GM12878 (cell line): Measurements from ENCODE around the gene ZBTB8OS. TPM values are rescaled to one million over a fixed set of nuclear protein-coding genes. Genes with fewer than 3 reads are reported as not detected.
A peak's percentile ranks its signal among the peaks of the same experiment; 100 is the strongest.

Source experiments
- ATAC-seq: fragments of 200-7000 bp; cut with Tn5 transposase; 3 replicates; pipeline ENCODE4 v1.9.1; 2020; ENCODE audit warnings: mild to moderate bottlenecking, moderate library complexity
- BruUV-seq: library from RNA; stranded (reverse); fragments of 400-500 nt; replicated peaks from 2 replicates; lab custom pipeline; 2021; lab: Mats Ljungman, UMichigan
- CTCF ChIA-PET: fragments of 300-600 bp; sonication (Branson Sonifier 250); formaldehyde crosslinking; extraction: SDS; loops from one replicate; lab custom pipeline; 2021; ENCODE audit warnings: inconsistent platforms; lab: Yijun Ruan, JAX
- POLR2A ChIA-PET: fragments of 350-600 bp; formaldehyde crosslinking; extraction: SDS; loops from one replicate; lab custom pipeline; 2021; ENCODE audit warnings: inconsistent platforms; lab: Charles Lee
- RAD21 ChIA-PET: fragments of 300-600 bp; sonication (Branson Sonifier 250); formaldehyde crosslinking; loops from one replicate; lab custom pipeline; 2023; ENCODE audit warnings: antibody characterized with exemption; ENCODE audit not compliant: unreplicated experiment; lab: Charles Lee
- SMC1A ChIA-PET: fragments of 300-600 bp; sonication (Branson Sonifier 250); formaldehyde crosslinking; loops from one replicate; lab custom pipeline; 2023; ENCODE audit not compliant: unreplicated experiment, uncharacterized antibody; lab: Charles Lee
- DNase-seq: peaks from one replicate; pipeline ENCODE4 v3.0.0-alpha.2; 2011; ENCODE audit warnings: low read depth, low spot score
- FAIRE-seq: peaks from 3 replicates; lab custom pipeline; 2011; peaks lifted over from hg19 to GRCh38; lab: Jason Lieb, UNC
- H2AFZ ChIP-seq: 2 replicates; pipeline ENCODE4 v1.6.0; 2011; ENCODE audit warnings: low read depth, low read length, control low read depth; ENCODE audit not compliant: control insufficient read depth
- H3K27ac ChIP-seq: 2 replicates; pipeline ENCODE4 v1.5.1; 2011; ENCODE audit warnings: control low read depth; ENCODE audit not compliant: control insufficient read depth, insufficient read depth
- H3K27me3 ChIP-seq, 2 experiments: replicated peaks in 1 of 2; 2 replicates each; pipeline versions ENCODE4 v1.6.0 to v1.6.1; 2011; ENCODE audit warnings: low read length in 1 of 2; ENCODE audit not compliant: control insufficient read depth in 2 of 2, insufficient read depth in 2 of 2
- H3K36me3 ChIP-seq, 2 experiments: 2 replicates each; pipeline ENCODE4 v1.5.1; 2011; ENCODE audit warnings: low read length in 1 of 2; ENCODE audit not compliant: control insufficient read depth in 2 of 2, insufficient read depth in 2 of 2
- H3K4me1 ChIP-seq: 2 replicates; pipeline ENCODE4 v1.6.1; 2011; ENCODE audit warnings: mild to moderate bottlenecking, low read length, moderate library complexity, mixed read lengths; ENCODE audit not compliant: control insufficient read depth, insufficient read depth
- H3K4me2 ChIP-seq: 2 replicates; pipeline ENCODE4 v1.6.0; 2011; ENCODE audit warnings: control low read depth; ENCODE audit not compliant: control insufficient read depth, insufficient read depth
- H3K4me3 ChIP-seq: fragments of 200-600 bp; sonication (generic); 2 replicates; pipeline ENCODE4 v1.5.1; 2016
- H3K79me2 ChIP-seq: 2 replicates; pipeline ENCODE4 v1.6.0; 2011; ENCODE audit warnings: low read length; ENCODE audit not compliant: control insufficient read depth, insufficient read depth
- H3K9ac ChIP-seq: 2 replicates; pipeline ENCODE4 v1.8.0; 2011; ENCODE audit warnings: low read length, control low read depth, mixed read lengths; ENCODE audit not compliant: control insufficient read depth, insufficient read depth
- H3K9me3 ChIP-seq: replicated peaks from 3 replicates; pipeline ENCODE4 v1.5.1; 2011; ENCODE audit warnings: mild to moderate bottlenecking, low read length; ENCODE audit not compliant: control insufficient read depth, insufficient read depth
- H4K20me1 ChIP-seq: 2 replicates; pipeline ENCODE4 v1.6.0; 2011; ENCODE audit not compliant: control insufficient read depth, insufficient read depth
- CBX5 ChIP-seq: sonication (generic); IDR thresholded peaks from 2 replicates; pipeline ENCODE4 v1.6.1; 2016; ENCODE audit warnings: low read depth, moderate library complexity, mild to moderate bottlenecking, inconsistent platforms
- GABPA ChIP-seq: IDR thresholded peaks from 2 replicates; pipeline ENCODE4 v1.6.1; 2014; ENCODE audit warnings: antibody characterized with exemption, low read depth, mild to moderate bottlenecking, inconsistent platforms
- KDM1A ChIP-seq: fragments of 200-600 bp; sonication (generic); IDR thresholded peaks from 2 replicates; pipeline ENCODE4 v1.6.1; 2016; ENCODE audit warnings: borderline replicate concordance
- MEF2A ChIP-seq: IDR thresholded peaks from 2 replicates; pipeline ENCODE4 v1.6.1; 2011; ENCODE audit warnings: low read depth, mild to moderate bottlenecking, low read length, moderate library complexity; ENCODE audit not compliant: insufficient read depth
- NR2C1 ChIP-seq: fragments of 450-650 bp; IDR thresholded peaks from 2 replicates; pipeline ENCODE4 v1.6.1; 2017; ENCODE audit warnings: antibody characterized with exemption, mild to moderate bottlenecking, moderate library complexity
- RUNX3 ChIP-seq: IDR thresholded peaks from 2 replicates; pipeline ENCODE4 v1.6.1; 2012; ENCODE audit warnings: low read length, inconsistent platforms
- SIX5 ChIP-seq: IDR thresholded peaks from 2 replicates; pipeline ENCODE4 v1.6.1; 2011; ENCODE audit warnings: mild to moderate bottlenecking, low read depth, low read length, moderate library complexity; ENCODE audit not compliant: severe bottlenecking
- SMAD5 ChIP-seq: IDR thresholded peaks from 2 replicates; pipeline ENCODE4 v1.6.1; 2016; ENCODE audit warnings: antibody characterized with exemption, low read depth
- SREBF2 ChIP-seq: IDR thresholded peaks from 2 replicates; pipeline ENCODE4 v1.6.1; 2012; ENCODE audit warnings: mild to moderate bottlenecking, low read length
- SUPT20H ChIP-seq: IDR thresholded peaks from 2 replicates; pipeline ENCODE4 v1.6.1; 2011; ENCODE audit warnings: low read depth, mild to moderate bottlenecking, low read length, moderate library complexity, borderline replicate concordance; ENCODE audit not compliant: control insufficient read depth
- SUZ12 ChIP-seq: fragments of 200-600 bp; sonication (generic); IDR thresholded peaks from one replicate; pipeline ENCODE4 v1.6.1; 2018; ENCODE audit warnings: antibody characterized with exemption, mild to moderate bottlenecking; ENCODE audit not compliant: unreplicated experiment
- TBL1XR1 ChIP-seq: IDR thresholded peaks from 2 replicates; pipeline ENCODE4 v1.6.1; 2012; ENCODE audit warnings: low read depth, low read length, improper control_type of control experiment
- ZNF207 ChIP-seq: fragments of 450-650 bp; IDR thresholded peaks from 2 replicates; pipeline ENCODE4 v1.6.1; 2014; ENCODE audit warnings: antibody characterized with exemption, mild to moderate bottlenecking, borderline replicate concordance
- ZNF274 ChIP-seq: IDR thresholded peaks from one replicate; pipeline ENCODE4 v1.8.0; 2011; ENCODE audit not compliant: insufficient read length, insufficient read depth
- ZNF622 ChIP-seq: fragments of 450-650 bp; IDR thresholded peaks from 2 replicates; pipeline ENCODE4 v1.6.1; 2017; ENCODE audit warnings: mild to moderate bottlenecking, inconsistent platforms
- WGBS: methylation state at CpG from one replicate; pipeline ENCODE4 v1.1.6; 2016; ENCODE audit warnings: low lambda C conversion rate; ENCODE audit not compliant: insufficient replicate concordance, insufficient coverage; ENCODE audit errors: missing lambda C conversion rate; 5-methylcytosine and 5-hydroxymethylcytosine counted together
- in situ Hi-C: fragments of 300-500 bp; cut with MboI; formaldehyde crosslinking; loops from 9 replicates; pipeline ENCODE4 v1.14.3; 2018; ENCODE audit warnings: mixed read lengths
- intact Hi-C: fragments of 100-400 bp; cut with micrococcal nuclease; formaldehyde crosslinking; loops from one replicate; pipeline ENCODE4 v1.14.2; 2022; ENCODE audit not compliant: unreplicated experiment
- polyA plus RNA-seq, 11 experiments: library from polyadenylated mRNA; depleted of rRNA in 4 of 11; unstranded in 6 of 11; stranded (reverse) in 5 of 11; fragments of >200 nt; fragmentation: Nextera tagmentation in 4 of 11; fragmentation: Illumina TruSeq in 1 of 11; extraction: Ambion mirVana in 4 of 11; extraction: Trizol in 1 of 11; gene quantifications; 1 replicate in 1 of 11; 2 replicates in 10 of 11; pipeline versions ENCODE4 v1.2.1 to v1.2.3, GENCODE V29; 2011 to 2016; ENCODE audit warnings: inconsistent platforms in 2 of 11, missing spikeins in 2 of 11, low read depth in 1 of 11
- total RNA-seq, 4 experiments: library from RNA; depleted of rRNA in 3 of 4; stranded (reverse); fragments of >200 nt in 3 of 4; fragmentation: Illumina TruSeq in 1 of 4; extraction: Trizol in 1 of 4; gene quantifications; 2 replicates each; pipeline versions ENCODE4 v1.2.1 to v1.2.3, GENCODE V29; 2013 to 2021

Gene ZBTB8OS
- total and polyA plus RNA-seq, 10 of the 15 experiments (the other 5 are each of a cell fraction or from before 2014, with no cell fraction given), result 77.8 to 350 (median 139) TPM

GRCh38 chr1:32684167-32684811 is 33.9 kb upstream of the ZBTB8OS start:
- Histone ChIP-seq H4K20me1 (no peaks in the 10 kb centered on the region), H2AFZ (no peak overlapping the region), H3K79me2 (no peaks in the 10 kb centered on the region), H3K4me1 (no peaks in the 10 kb centered on the region), H3K36me3 (peaks cover 4 to 15% of the 10 kb centered on the region in 2 experiments), H3K9ac (no peak overlapping the region), H3K27me3 (no peaks in the 10 kb centered on the region), H3K4me3 (no peak overlapping the region), H3K4me2 (no peak overlapping the region), H3K9me3 (no peaks in the 10 kb centered on the region), H3K27ac (no peak overlapping the region)
- 0% methylated on average over 2 of the region's 2 CpGs for WGBS
- TF ChIP-seq SMAD5, result 0 out of 2 replicates have a peak, but pooled peaks have one; percentile 10
- peak; percentile 20; the same call in 1 of the 2 replicates for TF ChIP-seq RUNX3
- TF ChIP-seq ZNF207, result no peak
- SMC1A ChIA-PET, result interaction anchor here (0.9 to 1.2 kb wide), 2 partner anchors 26 to 72 kb away, joined by 3 read pairs; no protein-coding TSS in a partner anchor
- POLR2A ChIA-PET, result interaction anchor here (1.4 kb wide), 1 partner anchor 13 kb away, joined by 4 read pairs; no protein-coding TSS in a partner anchor
- RAD21 ChIA-PET, result interaction anchor here (1.5 kb wide), 1 partner anchor 28 kb away, joined by 4 read pairs; no protein-coding TSS in a partner anchor
- FAIRE-seq, result no peak
- in situ Hi-C loops (no loop called here), intact Hi-C loops (no loop called here)
- CTCF ChIA-PET, result interaction anchor here (0.8 to 0.9 kb wide), 2 partner anchors 14 to 164 kb away, joined by 3 read pairs; no protein-coding TSS in a partner anchor
- no peak for DNase-seq
- ATAC-seq, result peak; percentile 40; the same call in 2 of the 3 replicates
- BruUV-seq, result no TSS peak

- ChIA-PET RAD21 (no interaction called here), CTCF (interaction anchor here (0.8 kb wide), 1 partner anchor 15 kb away, joined by 3 read pairs; no protein-coding TSS in a partner anchor), POLR2A (interaction anchor here (1.4 kb wide), 1 partner anchor 12 kb away, joined by 4 read pairs; no protein-coding TSS in a partner anchor), SMC1A (interaction anchor here (1.2 kb wide), 1 partner anchor 71 kb away, joined by 3 read pairs; no protein-coding TSS in a partner anchor)
- no TSS peak for BruUV-seq
- Histone ChIP-seq H3K4me2 (no peak overlapping the region), H4K20me1 (no peaks in the 10 kb centered on the region), H3K79me2 (no peaks in the 10 kb centered on the region), H3K27ac (no peak overlapping the region), H3K36me3 (peaks cover 4 to 21% of the 10 kb centered on the region in 2 experiments), H3K27me3 (no peaks in the 10 kb centered on the region), H3K9ac (no peak overlapping the region), H3K4me1 (no peaks in the 10 kb centered on the region), H3K9me3 (no peaks in the 10 kb centered on the region), H2AFZ (no peak overlapping the region), H3K4me3 (no peak overlapping the region)
- DNase-seq, result no peak
- TF ChIP-seq SUPT20H (no peak), MEF2A (no peak), NR2C1 (no peak), KDM1A (no peak), TBL1XR1 (no peak), CBX5 (no peak), SREBF2 (no peak), ZNF274 (no peak), ZNF622 (no peak), SIX5 (no peak), GABPA (no peak), SUZ12 (no peak)
- no peak for FAIRE-seq
- 83% methylated on average over 3 of the region's 3 CpGs for WGBS
- intact Hi-C loops, result no loop called here
- in situ Hi-C loops, result no loop called here
- no peak for ATAC-seq
Measured at GRCh38 chr1:32683397-32683796, 33.0 kb upstream of the ZBTB8OS start.
